ENCODE measurements around the gene SORBS1.
A peak's percentile ranks its signal among the peaks of the same experiment; 100 is the strongest.

DNA sequence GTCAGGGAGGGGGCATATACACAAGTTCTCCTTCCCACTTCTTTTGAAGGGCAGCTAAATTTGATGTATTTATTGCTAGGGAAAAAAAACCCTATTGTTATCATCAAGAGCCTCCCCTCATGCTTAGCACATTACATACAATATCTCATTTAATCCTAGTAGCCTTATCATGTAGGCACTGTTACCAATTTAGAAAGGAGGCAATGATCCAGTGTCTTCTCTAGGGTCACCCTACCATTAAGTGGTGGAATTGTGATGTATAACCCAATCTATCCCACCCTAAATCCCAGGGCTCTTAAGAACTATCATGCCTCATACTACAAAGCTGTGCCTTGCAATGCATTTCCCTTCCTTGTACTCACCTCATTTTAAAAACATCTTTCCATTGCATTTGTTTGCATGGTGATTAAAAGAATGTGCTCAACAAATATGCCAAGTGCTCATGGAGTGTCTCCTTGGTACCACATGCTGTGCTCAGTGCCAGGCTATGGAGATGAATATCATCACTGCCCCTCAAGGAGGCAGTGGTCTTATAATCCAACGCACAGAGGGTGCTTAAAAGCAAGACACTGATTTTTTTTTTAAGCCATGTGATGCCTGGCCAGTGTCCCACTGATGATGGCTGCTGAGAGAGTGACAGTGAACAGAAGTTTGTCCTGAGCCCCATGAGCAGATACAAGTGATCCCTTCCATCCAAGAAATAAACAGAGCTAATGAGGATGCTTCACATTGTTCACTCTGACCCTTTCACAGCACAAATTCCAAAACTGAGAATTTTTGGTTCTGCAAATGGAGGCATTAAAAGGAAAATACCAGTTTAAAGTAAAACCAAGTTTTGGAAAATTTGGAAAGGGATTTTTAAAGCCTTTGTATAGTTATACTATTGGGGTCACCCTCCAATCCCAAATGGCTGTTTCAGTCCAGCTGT is 98.2 kb downstream of the SORBS1 start:
- TF ChIP-seq, protein P1, sequence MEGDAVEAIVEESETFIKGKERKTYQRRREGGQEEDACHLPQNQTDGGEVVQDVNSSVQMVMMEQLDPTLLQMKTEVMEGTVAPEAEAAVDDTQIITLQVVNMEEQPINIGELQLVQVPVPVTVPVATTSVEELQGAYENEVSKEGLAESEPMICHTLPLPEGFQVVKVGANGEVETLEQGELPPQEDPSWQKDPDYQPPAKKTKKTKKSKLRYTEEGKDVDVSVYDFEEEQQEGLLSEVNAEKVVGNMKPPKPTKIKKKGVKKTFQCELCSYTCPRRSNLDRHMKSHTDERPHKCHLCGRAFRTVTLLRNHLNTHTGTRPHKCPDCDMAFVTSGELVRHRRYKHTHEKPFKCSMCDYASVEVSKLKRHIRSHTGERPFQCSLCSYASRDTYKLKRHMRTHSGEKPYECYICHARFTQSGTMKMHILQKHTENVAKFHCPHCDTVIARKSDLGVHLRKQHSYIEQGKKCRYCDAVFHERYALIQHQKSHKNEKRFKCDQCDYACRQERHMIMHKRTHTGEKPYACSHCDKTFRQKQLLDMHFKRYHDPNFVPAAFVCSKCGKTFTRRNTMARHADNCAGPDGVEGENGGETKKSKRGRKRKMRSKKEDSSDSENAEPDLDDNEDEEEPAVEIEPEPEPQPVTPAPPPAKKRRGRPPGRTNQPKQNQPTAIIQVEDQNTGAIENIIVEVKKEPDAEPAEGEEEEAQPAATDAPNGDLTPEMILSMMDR (IDR thresholded peaks at IDR 0.05; ENCODE audit: low read depth, low read length, missing input control): no peak
- TF ChIP-seq TAF1 (conservative IDR thresholded peaks at IDR 0.05) (no peak), JUND (IDR thresholded peaks at IDR 0.05) (no peak), NR2F2 (IDR thresholded peaks at IDR 0.05) (peak; percentile 91), YY1 (IDR thresholded peaks at IDR 0.05) (peak; percentile 48), RAD21 (IDR thresholded peaks at IDR 0.05) (no peak), RXRA (IDR thresholded peaks at IDR 0.05) (peak; percentile 34 to 42), EGR1 (IDR thresholded peaks at IDR 0.05; ENCODE audit: low read depth in 2 of 2) (no peak)
- TF ChIP-seq, protein P2, sequence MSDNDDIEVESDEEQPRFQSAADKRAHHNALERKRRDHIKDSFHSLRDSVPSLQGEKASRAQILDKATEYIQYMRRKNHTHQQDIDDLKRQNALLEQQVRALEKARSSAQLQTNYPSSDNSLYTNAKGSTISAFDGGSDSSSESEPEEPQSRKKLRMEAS (IDR thresholded peaks at IDR 0.05): no peak
- TF ChIP-seq, protein P3, sequence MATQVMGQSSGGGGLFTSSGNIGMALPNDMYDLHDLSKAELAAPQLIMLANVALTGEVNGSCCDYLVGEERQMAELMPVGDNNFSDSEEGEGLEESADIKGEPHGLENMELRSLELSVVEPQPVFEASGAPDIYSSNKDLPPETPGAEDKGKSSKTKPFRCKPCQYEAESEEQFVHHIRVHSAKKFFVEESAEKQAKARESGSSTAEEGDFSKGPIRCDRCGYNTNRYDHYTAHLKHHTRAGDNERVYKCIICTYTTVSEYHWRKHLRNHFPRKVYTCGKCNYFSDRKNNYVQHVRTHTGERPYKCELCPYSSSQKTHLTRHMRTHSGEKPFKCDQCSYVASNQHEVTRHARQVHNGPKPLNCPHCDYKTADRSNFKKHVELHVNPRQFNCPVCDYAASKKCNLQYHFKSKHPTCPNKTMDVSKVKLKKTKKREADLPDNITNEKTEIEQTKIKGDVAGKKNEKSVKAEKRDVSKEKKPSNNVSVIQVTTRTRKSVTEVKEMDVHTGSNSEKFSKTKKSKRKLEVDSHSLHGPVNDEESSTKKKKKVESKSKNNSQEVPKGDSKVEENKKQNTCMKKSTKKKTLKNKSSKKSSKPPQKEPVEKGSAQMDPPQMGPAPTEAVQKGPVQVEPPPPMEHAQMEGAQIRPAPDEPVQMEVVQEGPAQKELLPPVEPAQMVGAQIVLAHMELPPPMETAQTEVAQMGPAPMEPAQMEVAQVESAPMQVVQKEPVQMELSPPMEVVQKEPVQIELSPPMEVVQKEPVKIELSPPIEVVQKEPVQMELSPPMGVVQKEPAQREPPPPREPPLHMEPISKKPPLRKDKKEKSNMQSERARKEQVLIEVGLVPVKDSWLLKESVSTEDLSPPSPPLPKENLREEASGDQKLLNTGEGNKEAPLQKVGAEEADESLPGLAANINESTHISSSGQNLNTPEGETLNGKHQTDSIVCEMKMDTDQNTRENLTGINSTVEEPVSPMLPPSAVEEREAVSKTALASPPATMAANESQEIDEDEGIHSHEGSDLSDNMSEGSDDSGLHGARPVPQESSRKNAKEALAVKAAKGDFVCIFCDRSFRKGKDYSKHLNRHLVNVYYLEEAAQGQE (IDR thresholded peaks at IDR 0.05): no peak
- TF ChIP-seq, protein P4, sequence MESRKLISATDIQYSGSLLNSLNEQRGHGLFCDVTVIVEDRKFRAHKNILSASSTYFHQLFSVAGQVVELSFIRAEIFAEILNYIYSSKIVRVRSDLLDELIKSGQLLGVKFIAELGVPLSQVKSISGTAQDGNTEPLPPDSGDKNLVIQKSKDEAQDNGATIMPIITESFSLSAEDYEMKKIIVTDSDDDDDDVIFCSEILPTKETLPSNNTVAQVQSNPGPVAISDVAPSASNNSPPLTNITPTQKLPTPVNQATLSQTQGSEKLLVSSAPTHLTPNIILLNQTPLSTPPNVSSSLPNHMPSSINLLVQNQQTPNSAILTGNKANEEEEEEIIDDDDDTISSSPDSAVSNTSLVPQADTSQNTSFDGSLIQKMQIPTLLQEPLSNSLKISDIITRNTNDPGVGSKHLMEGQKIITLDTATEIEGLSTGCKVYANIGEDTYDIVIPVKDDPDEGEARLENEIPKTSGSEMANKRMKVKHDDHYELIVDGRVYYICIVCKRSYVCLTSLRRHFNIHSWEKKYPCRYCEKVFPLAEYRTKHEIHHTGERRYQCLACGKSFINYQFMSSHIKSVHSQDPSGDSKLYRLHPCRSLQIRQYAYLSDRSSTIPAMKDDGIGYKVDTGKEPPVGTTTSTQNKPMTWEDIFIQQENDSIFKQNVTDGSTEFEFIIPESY (IDR thresholded peaks at IDR 0.05): no peak

All from liver (tissue), 3 donors.